ENCODE measurements around the gene SEMA4C.
A peak's percentile ranks its signal among the peaks of the same experiment; 100 is the strongest.
"Not testable (repeated sequence)": the region's sequence is repeated elsewhere in the genome, so short reads cannot be mapped to it uniquely, and the experiment has no call there.

SEMA4C gene

GRCh38 chr2:96897491-96898134 is 27.7 kb upstream of the SEMA4C start:
- no peak for DNase-seq

GRCh38 chr2:96895746-96896651 is 26.1 kb upstream of the SEMA4C start:
- DNase-seq = peak; percentile 15

- DNase-seq = no peak
These were observed 25.3 kb upstream of the SEMA4C start for GRCh38 chr2:96895032-96895745.

GRCh38 chr2:96894151-96894531 is 24.3 kb upstream of the SEMA4C start:
- DNase-seq = no peak

GRCh38 chr2:96893289-96894150 is 23.6 kb upstream of the SEMA4C start:
- DNase-seq = no peak

- peak; percentile 21 for DNase-seq
These were observed 21.9 kb upstream of the SEMA4C start for GRCh38 chr2:96891591-96892333.

- DNase-seq = no peak
These were observed 21.0 kb upstream of the SEMA4C start for GRCh38 chr2:96890726-96891385.

GRCh38 chr2:96890252-96890651 is 20.4 kb upstream of the SEMA4C start:
- no peak for DNase-seq

GRCh38 chr2:96889502-96889901 is 19.6 kb upstream of the SEMA4C start:
- DNase-seq = not testable (repeated sequence)

GRCh38 chr2:96888072-96889011 is 18.5 kb upstream of the SEMA4C start:
- no peak for DNase-seq

- DNase-seq = no peak
These were observed 17.7 kb upstream of the SEMA4C start for GRCh38 chr2:96887493-96888012.

- no peak for DNase-seq
These were observed 15.8 kb upstream of the SEMA4C start for GRCh38 chr2:96885432-96886347.

GRCh38 chr2:96884299-96885094 is 14.6 kb upstream of the SEMA4C start:
- no peak for DNase-seq

GRCh38 chr2:96883306-96883705 is 13.4 kb upstream of the SEMA4C start:
- no peak for DNase-seq

GRCh38 chr2:96882906-96883305 is 13.0 kb upstream of the SEMA4C start:
- no peak for DNase-seq

- DNase-seq = no peak
These were observed 12.3 kb upstream of the SEMA4C start for GRCh38 chr2:96882230-96882629.

GRCh38 chr2:96881349-96882195 is 11.7 kb upstream of the SEMA4C start:
- no peak for DNase-seq

Data from CD4-positive, alpha-beta T cell treated with Interleukin-10 for 1 hour (primary cell).